HepG2 (cell line): ENCODE results near the gene PKIG.

ENCODE experiments used
- CREM ChIP-seq, 2 experiments: sonication (generic) in 1 of 2; formaldehyde crosslinking in 1 of 2; IDR thresholded peaks; 2 replicates each; pipeline versions ENCODE4 v1.4.0 to v1.6.1; 2016 to 2020; ENCODE audit warnings: antibody characterized with exemption in 1 of 2, mild to moderate bottlenecking in 1 of 2, missing genetic modification reagents in 1 of 2
- MAZ ChIP-seq, 2 experiments: sonication (generic) in 1 of 2; formaldehyde crosslinking in 1 of 2; IDR thresholded peaks; 2 replicates each; pipeline versions ENCODE4 v1.5.0 to v1.6.1; 2012 to 2020; ENCODE audit warnings: low read depth in 2 of 2, mild to moderate bottlenecking in 2 of 2, borderline replicate concordance in 1 of 2, improper control_type of control experiment in 1 of 2, low read length in 1 of 2, missing genetic modification reagents in 1 of 2, moderate library complexity in 1 of 2
- RBFOX2 ChIP-seq: fragments of 200-400 bp; formaldehyde crosslinking; IDR thresholded peaks from 2 replicates; pipeline ENCODE4 v1.6.1; 2017; ENCODE audit warnings: low read depth, mild to moderate bottlenecking, low read length
- YY1 ChIP-seq: IDR thresholded peaks from 2 replicates; pipeline ENCODE4 v1.6.1; 2011; ENCODE audit warnings: low read length, low read depth, moderate library complexity, mild to moderate bottlenecking; ENCODE audit not compliant: insufficient read depth, insufficient replicate concordance
- TF ChIP-seq, protein P1 (sequence below), 2 experiments: IDR thresholded peaks; 2 replicates each; pipeline ENCODE4 v1.6.1; 2011 to 2012; ENCODE audit warnings: low read length in 2 of 2, borderline replicate concordance in 1 of 2, low read depth in 1 of 2, mild to moderate bottlenecking in 1 of 2, moderate library complexity in 1 of 2
- TF ChIP-seq, protein P2 (sequence below): sonication (generic); formaldehyde crosslinking; IDR thresholded peaks from 2 replicates; pipeline ENCODE4 v1.4.0; 2020; ENCODE audit warnings: missing genetic modification reagents
- TF ChIP-seq, protein P3 (sequence below): sonication (generic); formaldehyde crosslinking; IDR thresholded peaks from 2 replicates; pipeline ENCODE4 v1.8.1; 2023; ENCODE audit warnings: mild to moderate bottlenecking, missing genetic modification reagents, borderline replicate concordance
- TF ChIP-seq, protein P4 (sequence below): sonication (generic); formaldehyde crosslinking; IDR thresholded peaks from 2 replicates; pipeline ENCODE4 v1.5.0; 2020; ENCODE audit warnings: mild to moderate bottlenecking, missing genetic modification reagents, moderate library complexity

DNA sequence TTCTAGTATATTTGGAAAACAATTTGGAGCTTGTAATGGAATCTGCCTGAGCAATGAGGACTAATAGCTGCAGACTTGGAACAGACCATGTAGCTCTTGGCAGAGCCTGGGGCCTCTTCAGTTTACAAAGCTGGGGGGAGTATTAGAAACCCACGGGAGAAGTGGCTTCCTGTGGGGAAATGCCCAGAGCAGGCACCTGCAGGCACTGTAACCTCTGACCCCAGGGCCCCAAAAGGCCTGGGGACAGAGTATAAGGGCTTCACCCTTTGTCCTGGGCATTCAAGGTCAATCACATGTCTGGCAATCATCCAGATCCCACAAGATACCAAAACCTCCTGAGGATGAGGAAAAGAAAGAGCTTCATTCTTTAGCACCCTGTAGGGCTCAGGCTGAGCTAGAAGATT, 19.4 kb downstream of the PKIG start:
- TF ChIP-seq YY1 = no peak
- TF ChIP-seq, protein P1, sequence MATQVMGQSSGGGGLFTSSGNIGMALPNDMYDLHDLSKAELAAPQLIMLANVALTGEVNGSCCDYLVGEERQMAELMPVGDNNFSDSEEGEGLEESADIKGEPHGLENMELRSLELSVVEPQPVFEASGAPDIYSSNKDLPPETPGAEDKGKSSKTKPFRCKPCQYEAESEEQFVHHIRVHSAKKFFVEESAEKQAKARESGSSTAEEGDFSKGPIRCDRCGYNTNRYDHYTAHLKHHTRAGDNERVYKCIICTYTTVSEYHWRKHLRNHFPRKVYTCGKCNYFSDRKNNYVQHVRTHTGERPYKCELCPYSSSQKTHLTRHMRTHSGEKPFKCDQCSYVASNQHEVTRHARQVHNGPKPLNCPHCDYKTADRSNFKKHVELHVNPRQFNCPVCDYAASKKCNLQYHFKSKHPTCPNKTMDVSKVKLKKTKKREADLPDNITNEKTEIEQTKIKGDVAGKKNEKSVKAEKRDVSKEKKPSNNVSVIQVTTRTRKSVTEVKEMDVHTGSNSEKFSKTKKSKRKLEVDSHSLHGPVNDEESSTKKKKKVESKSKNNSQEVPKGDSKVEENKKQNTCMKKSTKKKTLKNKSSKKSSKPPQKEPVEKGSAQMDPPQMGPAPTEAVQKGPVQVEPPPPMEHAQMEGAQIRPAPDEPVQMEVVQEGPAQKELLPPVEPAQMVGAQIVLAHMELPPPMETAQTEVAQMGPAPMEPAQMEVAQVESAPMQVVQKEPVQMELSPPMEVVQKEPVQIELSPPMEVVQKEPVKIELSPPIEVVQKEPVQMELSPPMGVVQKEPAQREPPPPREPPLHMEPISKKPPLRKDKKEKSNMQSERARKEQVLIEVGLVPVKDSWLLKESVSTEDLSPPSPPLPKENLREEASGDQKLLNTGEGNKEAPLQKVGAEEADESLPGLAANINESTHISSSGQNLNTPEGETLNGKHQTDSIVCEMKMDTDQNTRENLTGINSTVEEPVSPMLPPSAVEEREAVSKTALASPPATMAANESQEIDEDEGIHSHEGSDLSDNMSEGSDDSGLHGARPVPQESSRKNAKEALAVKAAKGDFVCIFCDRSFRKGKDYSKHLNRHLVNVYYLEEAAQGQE (IDR thresholded peaks at IDR 0.05; ENCODE audit: borderline replicate concordance in 1 of 2, low read depth in 1 of 2, low read length in 2 of 2) = no peak
- TF ChIP-seq, protein P2, sequence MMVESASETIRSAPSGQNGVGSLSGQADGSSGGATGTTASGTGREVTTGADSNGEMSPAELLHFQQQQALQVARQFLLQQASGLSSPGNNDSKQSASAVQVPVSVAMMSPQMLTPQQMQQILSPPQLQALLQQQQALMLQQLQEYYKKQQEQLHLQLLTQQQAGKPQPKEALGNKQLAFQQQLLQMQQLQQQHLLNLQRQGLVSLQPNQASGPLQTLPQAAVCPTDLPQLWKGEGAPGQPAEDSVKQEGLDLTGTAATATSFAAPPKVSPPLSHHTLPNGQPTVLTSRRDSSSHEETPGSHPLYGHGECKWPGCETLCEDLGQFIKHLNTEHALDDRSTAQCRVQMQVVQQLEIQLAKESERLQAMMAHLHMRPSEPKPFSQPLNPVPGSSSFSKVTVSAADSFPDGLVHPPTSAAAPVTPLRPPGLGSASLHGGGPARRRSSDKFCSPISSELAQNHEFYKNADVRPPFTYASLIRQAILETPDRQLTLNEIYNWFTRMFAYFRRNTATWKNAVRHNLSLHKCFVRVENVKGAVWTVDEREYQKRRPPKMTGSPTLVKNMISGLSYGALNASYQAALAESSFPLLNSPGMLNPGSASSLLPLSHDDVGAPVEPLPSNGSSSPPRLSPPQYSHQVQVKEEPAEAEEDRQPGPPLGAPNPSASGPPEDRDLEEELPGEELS = no peak
- TF ChIP-seq, protein P3, sequence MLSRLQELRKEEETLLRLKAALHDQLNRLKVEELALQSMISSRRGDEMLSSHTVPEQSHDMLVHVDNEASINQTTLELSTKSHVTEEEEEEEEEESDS = no peak
- no peak for TF ChIP-seq RBFOX2
- no peak for TF ChIP-seq MAZ (IDR thresholded peaks at IDR 0.05; ENCODE audit: borderline replicate concordance, low read depth, low read length)
- no peak for TF ChIP-seq MAZ (CRISPR knock-in tag; IDR thresholded peaks at IDR 0.05; ENCODE audit: low read depth)
- TF ChIP-seq, protein P4, sequence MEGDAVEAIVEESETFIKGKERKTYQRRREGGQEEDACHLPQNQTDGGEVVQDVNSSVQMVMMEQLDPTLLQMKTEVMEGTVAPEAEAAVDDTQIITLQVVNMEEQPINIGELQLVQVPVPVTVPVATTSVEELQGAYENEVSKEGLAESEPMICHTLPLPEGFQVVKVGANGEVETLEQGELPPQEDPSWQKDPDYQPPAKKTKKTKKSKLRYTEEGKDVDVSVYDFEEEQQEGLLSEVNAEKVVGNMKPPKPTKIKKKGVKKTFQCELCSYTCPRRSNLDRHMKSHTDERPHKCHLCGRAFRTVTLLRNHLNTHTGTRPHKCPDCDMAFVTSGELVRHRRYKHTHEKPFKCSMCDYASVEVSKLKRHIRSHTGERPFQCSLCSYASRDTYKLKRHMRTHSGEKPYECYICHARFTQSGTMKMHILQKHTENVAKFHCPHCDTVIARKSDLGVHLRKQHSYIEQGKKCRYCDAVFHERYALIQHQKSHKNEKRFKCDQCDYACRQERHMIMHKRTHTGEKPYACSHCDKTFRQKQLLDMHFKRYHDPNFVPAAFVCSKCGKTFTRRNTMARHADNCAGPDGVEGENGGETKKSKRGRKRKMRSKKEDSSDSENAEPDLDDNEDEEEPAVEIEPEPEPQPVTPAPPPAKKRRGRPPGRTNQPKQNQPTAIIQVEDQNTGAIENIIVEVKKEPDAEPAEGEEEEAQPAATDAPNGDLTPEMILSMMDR (CRISPR knock-in tag) = no peak
- TF ChIP-seq CREM (IDR thresholded peaks at IDR 0.05) = no peak
- TF ChIP-seq CREM (CRISPR knock-in tag; IDR thresholded peaks at IDR 0.05) = no peak
